ENCODE data around the gene ZNF462. TPM values are rescaled to one million over a fixed set of nuclear protein-coding genes. Genes with fewer than 3 reads are reported as not detected.
A peak's percentile ranks its signal among the peaks of the same experiment; 100 is the strongest.

The ZNF462 gene
- total and polyA plus RNA-seq, 12 donors: 4.9 to 86.9 (median 38.5) TPM

DNA sequence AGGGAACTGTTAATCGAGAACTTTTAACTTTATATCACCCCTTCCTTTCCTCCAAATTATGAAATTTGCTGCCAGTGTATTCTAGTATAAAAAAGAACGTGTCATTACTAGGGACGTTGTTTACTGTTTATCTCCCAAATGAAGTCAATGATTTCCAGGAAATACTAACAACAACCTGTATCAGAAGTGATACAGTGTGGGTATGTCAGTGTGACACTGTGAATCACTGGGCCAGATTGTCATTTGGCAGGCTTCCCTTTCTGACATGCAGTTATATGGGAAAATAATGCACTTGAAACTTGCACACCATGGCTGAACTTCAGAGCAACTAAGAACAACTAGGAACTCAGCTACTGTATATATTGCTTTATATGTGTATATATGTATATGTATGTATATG is 12.6 kb downstream of the ZNF462 start:
- no peaks in the 10 kb centered on the region for H3K36me3 ChIP-seq (replicated peaks in 1 of 2)

DNA sequence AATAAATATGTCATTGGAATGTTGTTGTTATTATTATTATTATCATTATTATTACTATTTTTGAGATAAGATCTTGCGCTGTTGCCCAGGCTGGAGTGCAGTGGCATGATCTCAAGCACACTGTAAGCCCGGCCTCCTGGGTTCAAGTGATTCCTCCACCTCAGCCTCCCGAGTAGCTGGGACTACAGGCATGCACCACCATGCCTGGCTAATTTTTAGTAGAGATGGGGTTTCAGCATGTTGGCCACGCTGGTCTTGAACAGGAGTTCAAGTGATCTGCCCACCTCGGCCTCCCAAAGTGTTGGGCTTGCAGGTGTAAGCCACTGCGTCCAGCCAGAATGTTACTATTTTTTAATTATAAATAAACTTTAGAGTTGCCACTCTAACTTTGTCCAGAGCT is 14.4 kb downstream of the ZNF462 start:
- peak overlapping the region in 4 of 5 donors; percentile 63 to 88 (median 76) for H3K27ac ChIP-seq
- TF ChIP-seq POLR2A (IDR thresholded peaks at IDR 0.05): no peak
- no peak for TF ChIP-seq CTCF (IDR thresholded peaks at IDR 0.05)
- no peak overlapping the region for H3K4me3 ChIP-seq
- H3K27me3 ChIP-seq: no peaks in the 10 kb centered on the region
- intact Hi-C loops (cut with DNase I): no loop called here
- DNase-seq: no peak
- 94 to 98% (median 97%) methylated on average over 5 to 6 of the region's 6 CpGs for WGBS, 4 donors
- no peaks in the 10 kb centered on the region for H3K36me3 ChIP-seq (replicated peaks in 1 of 2)
- H3K9me3 ChIP-seq (replicated peaks in 1 of 3): no peaks in the 10 kb centered on the region
- peaks cover 31 to 76% of the 10 kb centered on the region in 2 donors for H3K4me1 ChIP-seq (replicated peaks in 1 of 2)

More for the DNA sequence above, 12.6 kb downstream of the ZNF462 start:
- Histone ChIP-seq H3K4me1 (replicated peaks in 1 of 2) (peaks cover 24 to 72% of the 10 kb centered on the region in 2 donors), H3K27ac (peak overlapping the region in 4 of 5 donors; percentile 9 to 64 (median 44)), H3K4me3 (no peak overlapping the region), H3K27me3 (no peaks in the 10 kb centered on the region), H3K9me3 (replicated peaks in 1 of 3) (no peaks in the 10 kb centered on the region)
- intact Hi-C loops (cut with DNase I): no loop called here
- 25 to 31% (median 28%) methylated on average over 3 of the region's 3 CpGs for WGBS, 4 donors
- DNase-seq: peak in 4 of 7 donors; percentile 31 to 63 (median 50)
- no peak for TF ChIP-seq POLR2A (IDR thresholded peaks at IDR 0.05)
- no peak for TF ChIP-seq CTCF (IDR thresholded peaks at IDR 0.05)

- no peak overlapping the region for H3K4me3 ChIP-seq
- no peaks in the 10 kb centered on the region for H3K36me3 ChIP-seq (replicated peaks in 1 of 2)
- H3K9me3 ChIP-seq (replicated peaks in 1 of 3): no peaks in the 10 kb centered on the region
- intact Hi-C loops (cut with DNase I): no loop called here
- H3K27ac ChIP-seq: peak overlapping the region; percentile 63 to 88 (median 69)
- DNase-seq: no peak
- H3K27me3 ChIP-seq: no peaks in the 10 kb centered on the region
- H3K4me1 ChIP-seq (replicated peaks in 1 of 2): peaks cover 31 to 84% of the 10 kb centered on the region in 2 donors
- TF ChIP-seq CTCF (IDR thresholded peaks at IDR 0.05) (no peak), POLR2A (IDR thresholded peaks at IDR 0.05) (no peak)
- WGBS, 4 donors: 70 to 76% (median 74%) methylated on average over 5 of the region's 5 CpGs
Observed at GRCh38 chr9:106878081-106878837, 15.3 kb downstream of the ZNF462 start.

GRCh38 chr9:106878934-106879333 is 16.0 kb downstream of the ZNF462 start:
- no peaks in the 10 kb centered on the region for H3K36me3 ChIP-seq (replicated peaks in 1 of 2)
- no peak overlapping the region for H3K4me3 ChIP-seq
- no peak for TF ChIP-seq CTCF (IDR thresholded peaks at IDR 0.05)
- peak in 1 of 2 donors; percentile 74 for TF ChIP-seq POLR2A (IDR thresholded peaks at IDR 0.05)
- H3K4me1 ChIP-seq (replicated peaks in 1 of 2): peaks cover 31 to 83% of the 10 kb centered on the region in 2 donors
- 7 to 15% (median 8%) methylated on average over 4 of the region's 4 CpGs for WGBS, 4 donors
- H3K27ac ChIP-seq: peak overlapping the region; percentile 63 to 88 (median 69)
- intact Hi-C loops (cut with DNase I): no loop called here
- DNase-seq: peak; percentile 80 to 96 (median 90)
- no peaks in the 10 kb centered on the region for H3K9me3 ChIP-seq (replicated peaks in 1 of 3)
- no peaks in the 10 kb centered on the region for H3K27me3 ChIP-seq
